ENCODE results near the gene SENP6. TPM values are rescaled to one million over a fixed set of nuclear protein-coding genes. Genes with fewer than 3 reads are reported as not detected.

The SENP6 gene
- total RNA-seq, 2 donors from 2014 or later, result 71.5 to 99.5 TPM

- no peaks in the 10 kb centered on the region for H3K4me1 ChIP-seq (replicated peaks)
- no peaks in the 10 kb centered on the region for H3K27me3 ChIP-seq (replicated peaks; ENCODE audit: insufficient read depth)
- TF ChIP-seq POLR2AphosphoS5 (IDR thresholded peaks at IDR 0.05), result no peak
- no peak for TF ChIP-seq CTCF (IDR thresholded peaks at IDR 0.05)
- TF ChIP-seq POLR2A (IDR thresholded peaks at IDR 0.05), result no peak
- intact Hi-C loops (cut with DNase I), result no loop called here
- no peak for DNase-seq (ENCODE audit: low spot score)
- no peak overlapping the region for H3K27ac ChIP-seq
- 85% methylated on average over 1 of the region's 1 CpG for WGBS
- H3K4me3 ChIP-seq, result no peak overlapping the region
- no peaks in the 10 kb centered on the region for H3K9me3 ChIP-seq
- no peaks in the 10 kb centered on the region for H3K36me3 ChIP-seq
These were observed 158.6 kb downstream of the SENP6 start for GRCh38 chr6:75760320-75760719.

- Histone ChIP-seq H3K9me3 (no peaks in the 10 kb centered on the region), H3K27ac (no peak overlapping the region), H3K4me1 (replicated peaks) (no peaks in the 10 kb centered on the region), H3K36me3 (no peaks in the 10 kb centered on the region), H3K4me3 (no peak overlapping the region), H3K27me3 (replicated peaks; ENCODE audit: insufficient read depth) (no peaks in the 10 kb centered on the region)
- no peak for TF ChIP-seq POLR2A (IDR thresholded peaks at IDR 0.05)
- TF ChIP-seq CTCF (IDR thresholded peaks at IDR 0.05), result no peak
- TF ChIP-seq POLR2AphosphoS5 (IDR thresholded peaks at IDR 0.05), result no peak
- 94% methylated on average over 1 of the region's 1 CpG for WGBS
- intact Hi-C loops (cut with DNase I), result no loop called here
- DNase-seq (ENCODE audit: low spot score), result no peak
These were observed 159.8 kb downstream of the SENP6 start for GRCh38 chr6:75761489-75761888.

DNA sequence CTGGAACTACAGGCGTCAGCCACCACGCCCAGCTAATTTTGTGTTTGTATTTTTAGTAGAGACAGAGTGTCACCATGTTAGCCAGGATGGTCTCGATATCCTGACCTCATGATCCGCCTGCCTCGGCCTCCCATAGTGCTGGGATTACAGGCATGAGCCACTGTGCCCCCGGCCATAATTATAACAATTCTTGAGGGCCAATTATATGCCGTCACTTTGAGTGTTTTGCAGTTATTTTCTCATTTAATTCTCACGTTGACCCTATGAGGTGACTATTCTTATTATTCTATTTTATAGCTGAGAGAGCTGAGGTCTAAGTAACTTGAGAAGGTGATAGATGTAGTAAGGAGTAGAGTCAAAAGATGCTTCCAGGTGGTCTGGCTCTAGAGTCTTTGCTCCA is 160.4 kb downstream of the SENP6 start:
- DNase-seq (ENCODE audit: low spot score), result no peak
- Histone ChIP-seq H3K4me3 (no peak overlapping the region), H3K36me3 (no peaks in the 10 kb centered on the region), H3K27me3 (replicated peaks; ENCODE audit: insufficient read depth) (no peaks in the 10 kb centered on the region), H3K4me1 (replicated peaks) (no peaks in the 10 kb centered on the region), H3K27ac (no peak overlapping the region), H3K9me3 (no peaks in the 10 kb centered on the region)
- 87% methylated on average over 8 of the region's 8 CpGs for WGBS
- intact Hi-C loops (cut with DNase I), result no loop called here
- TF ChIP-seq CTCF (IDR thresholded peaks at IDR 0.05), result no peak
- no peak for TF ChIP-seq POLR2AphosphoS5 (IDR thresholded peaks at IDR 0.05)
- no peak for TF ChIP-seq POLR2A (IDR thresholded peaks at IDR 0.05)

DNA sequence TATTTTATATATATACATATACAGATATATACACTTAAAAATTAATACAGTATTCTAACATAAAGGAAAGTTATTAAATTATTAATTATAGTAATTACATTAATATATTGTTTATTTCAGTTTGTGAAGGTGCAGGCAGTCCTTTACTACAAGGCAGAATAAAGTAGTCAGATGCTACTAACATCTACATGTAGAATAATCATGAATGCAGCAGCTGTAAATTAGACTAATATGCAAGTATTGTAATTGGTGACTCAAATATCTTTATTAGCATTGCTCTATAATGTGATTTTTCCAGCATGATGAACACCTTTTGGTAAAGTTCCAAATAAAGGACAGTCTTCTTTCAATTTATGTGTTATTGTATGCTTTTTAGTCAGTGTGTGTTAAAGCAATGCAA is 164.7 kb downstream of the SENP6 start:
- no peak overlapping the region for H3K27ac ChIP-seq
- no peak for TF ChIP-seq POLR2A (IDR thresholded peaks at IDR 0.05)
- TF ChIP-seq CTCF (IDR thresholded peaks at IDR 0.05), result no peak
- no peak for TF ChIP-seq POLR2AphosphoS5 (IDR thresholded peaks at IDR 0.05)
- H3K27me3 ChIP-seq (replicated peaks; ENCODE audit: insufficient read depth), result no peaks in the 10 kb centered on the region
- DNase-seq (ENCODE audit: low spot score), result no peak
- H3K36me3 ChIP-seq, result no peaks in the 10 kb centered on the region
- intact Hi-C loops (cut with DNase I), result no loop called here
- no peaks in the 10 kb centered on the region for H3K4me1 ChIP-seq (replicated peaks)
- H3K4me3 ChIP-seq, result no peak overlapping the region
- no peaks in the 10 kb centered on the region for H3K9me3 ChIP-seq

Small RNA genes within 50 kb of the gene (small RNA-seq; reads per million reads assigned to genes)
- 0 reads per million in 2 donors for gene RNU6-1016P
- gene RNU6-1338P, result 0 reads per million in 2 donors
- gene RNU6-155P, result 0 reads per million in 2 donors

Other genes starting within 250 kb of the SENP6 start
- 1 to 10 TPM; 2.1 to 3.3 TPM for gene FILIP1, start 108.1 kb upstream of the SENP6 start, total RNA-seq
- gene MYO6, start 147.4 kb downstream of the SENP6 start, total RNA-seq, result 10 to 100 TPM; 50.1 to 58.7 TPM

Data from prostate gland (tissue), 2 donors.